ENCODE measurements around the gene TRAF2. TPM values are rescaled to one million over a fixed set of nuclear protein-coding genes. Genes with fewer than 3 reads are reported as not detected.
A peak's percentile ranks its signal among the peaks of the same experiment; 100 is the strongest.

The TRAF2 gene
- total and polyA plus RNA-seq, 9 of the 15 experiments (the other 6 are each of a cell fraction or from before 2014, with no cell fraction given): 0.24 to 45.2 (median 18.0) TPM

- TF ChIP-seq ZBTB5 (IDR thresholded peaks at IDR 0.05) (peak; percentile 32; the same call in 1 of the 2 replicates), ZNF592 (IDR thresholded peaks at IDR 0.05) (peak; percentile 51), NCOA6 (IDR thresholded peaks at IDR 0.05) (no peak), PATZ1 (CRISPR knock-in tag; IDR thresholded peaks at IDR 0.05; ENCODE audit: borderline replicate concordance) (no peak), ZNF780A (CRISPR knock-in tag; IDR thresholded peaks at IDR 0.05) (no peak), ZNF274 (IDR thresholded peaks at IDR 0.05; ENCODE audit: borderline replicate concordance, low read depth, low read length) (no peak), ZNF140 (CRISPR knock-in tag; IDR thresholded peaks at IDR 0.05) (no peak), CC2D1A (IDR thresholded peaks at IDR 0.05) (peak; percentile 35; the same call in 1 of the 2 replicates), FOXA3 (CRISPR knock-in tag; conservative IDR thresholded peaks at IDR 0.05 in 1 of 2, IDR thresholded peaks at IDR 0.05 in 1 of 2) (no peak), CGGBP1 (CRISPR knock-in tag; IDR thresholded peaks at IDR 0.05) (no peak), SNIP1 (IDR thresholded peaks at IDR 0.05; ENCODE audit: low read depth) (no peak; the same call in 1 of the 2 replicates), HNRNPLL (IDR thresholded peaks at IDR 0.05; ENCODE audit: low read depth, low read length, poor library complexity, severe bottlenecking) (peak; percentile 57)
- TF ChIP-seq, protein P1, sequence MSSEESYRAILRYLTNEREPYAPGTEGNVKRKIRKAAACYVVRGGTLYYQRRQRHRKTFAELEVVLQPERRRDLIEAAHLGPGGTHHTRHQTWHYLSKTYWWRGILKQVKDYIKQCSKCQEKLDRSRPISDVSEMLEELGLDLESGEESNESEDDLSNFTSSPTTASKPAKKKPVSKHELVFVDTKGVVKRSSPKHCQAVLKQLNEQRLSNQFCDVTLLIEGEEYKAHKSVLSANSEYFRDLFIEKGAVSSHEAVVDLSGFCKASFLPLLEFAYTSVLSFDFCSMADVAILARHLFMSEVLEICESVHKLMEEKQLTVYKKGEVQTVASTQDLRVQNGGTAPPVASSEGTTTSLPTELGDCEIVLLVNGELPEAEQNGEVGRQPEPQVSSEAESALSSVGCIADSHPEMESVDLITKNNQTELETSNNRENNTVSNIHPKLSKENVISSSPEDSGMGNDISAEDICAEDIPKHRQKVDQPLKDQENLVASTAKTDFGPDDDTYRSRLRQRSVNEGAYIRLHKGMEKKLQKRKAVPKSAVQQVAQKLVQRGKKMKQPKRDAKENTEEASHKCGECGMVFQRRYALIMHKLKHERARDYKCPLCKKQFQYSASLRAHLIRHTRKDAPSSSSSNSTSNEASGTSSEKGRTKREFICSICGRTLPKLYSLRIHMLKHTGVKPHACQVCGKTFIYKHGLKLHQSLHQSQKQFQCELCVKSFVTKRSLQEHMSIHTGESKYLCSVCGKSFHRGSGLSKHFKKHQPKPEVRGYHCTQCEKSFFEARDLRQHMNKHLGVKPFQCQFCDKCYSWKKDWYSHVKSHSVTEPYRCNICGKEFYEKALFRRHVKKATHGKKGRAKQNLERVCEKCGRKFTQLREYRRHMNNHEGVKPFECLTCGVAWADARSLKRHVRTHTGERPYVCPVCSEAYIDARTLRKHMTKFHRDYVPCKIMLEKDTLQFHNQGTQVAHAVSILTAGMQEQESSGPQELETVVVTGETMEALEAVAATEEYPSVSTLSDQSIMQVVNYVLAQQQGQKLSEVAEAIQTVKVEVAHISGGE (CRISPR knock-in tag; IDR thresholded peaks at IDR 0.05): peak in 2 of 3 experiments; percentile 14 to 89; a peak in 2 of 6 replicates
Measured at GRCh38 chr9:136944519-136945332, 58.4 kb downstream of the TRAF2 start, which contains the start of the genes C8G and FBXW5 (continued).
